WTC11 (cell line): ENCODE results near the gene KCNK4. TPM values are rescaled to one million over a fixed set of nuclear protein-coding genes. Genes with fewer than 3 reads are reported as not detected.

ENCODE experiments used
- CBFB ChIP-seq: sonication (generic); formaldehyde crosslinking; IDR thresholded peaks from 2 replicates; pipeline ENCODE4 v1.8.1; 2022; ENCODE audit warnings: mild to moderate bottlenecking, low read depth, missing genetic modification reagents
- CREB1 ChIP-seq: sonication (generic); formaldehyde crosslinking; IDR thresholded peaks from 2 replicates; pipeline ENCODE4 v1.8.0; 2023; ENCODE audit warnings: mild to moderate bottlenecking, missing genetic modification reagents
- CREM ChIP-seq: sonication (generic); formaldehyde crosslinking; IDR thresholded peaks from 2 replicates; pipeline ENCODE4 v1.8.1; 2022; ENCODE audit warnings: mild to moderate bottlenecking, missing genetic modification reagents, moderate library complexity
- E2F1 ChIP-seq: sonication (generic); formaldehyde crosslinking; IDR thresholded peaks from 2 replicates; pipeline ENCODE4 v1.8.0; 2022; ENCODE audit warnings: mild to moderate bottlenecking, missing genetic modification reagents
- E2F5 ChIP-seq: sonication (generic); formaldehyde crosslinking; IDR thresholded peaks from 2 replicates; pipeline ENCODE4 v1.8.1; 2022; ENCODE audit warnings: mild to moderate bottlenecking, moderate library complexity, missing genetic modification reagents
- ETV6 ChIP-seq: sonication (generic); formaldehyde crosslinking; IDR thresholded peaks from 2 replicates; pipeline ENCODE4 v1.8.1; 2022; ENCODE audit warnings: mild to moderate bottlenecking, missing genetic modification reagents
- FOXP1 ChIP-seq: sonication (generic); formaldehyde crosslinking; IDR thresholded peaks from 2 replicates; pipeline ENCODE4 v1.8.0; 2022; ENCODE audit warnings: missing genetic modification reagents, mild to moderate bottlenecking, moderate library complexity, borderline replicate concordance
- FOXP4 ChIP-seq: sonication (generic); formaldehyde crosslinking; IDR thresholded peaks from 2 replicates; pipeline ENCODE4 v1.8.0; 2022; ENCODE audit warnings: mild to moderate bottlenecking, missing genetic modification reagents
- GTF2I ChIP-seq: fragments of 250-450 bp; sonication (Bioruptor Pico); conservative IDR thresholded peaks from 2 replicates; pipeline ENCODE4 v1.4.0; 2021; ENCODE audit warnings: mild to moderate bottlenecking
- IRF2 ChIP-seq: sonication (generic); formaldehyde crosslinking; IDR thresholded peaks from 2 replicates; pipeline ENCODE4 v1.8.0; 2022; ENCODE audit warnings: low read depth, missing genetic modification reagents, borderline replicate concordance
- JAZF1 ChIP-seq: fragments of 250-450 bp; sonication (Bioruptor Pico); IDR thresholded peaks from 2 replicates; pipeline ENCODE4 v1.9.0; 2021; ENCODE audit warnings: moderate library complexity, mild to moderate bottlenecking, inconsistent platforms
- KAT7 ChIP-seq: sonication (generic); formaldehyde crosslinking; IDR thresholded peaks from 2 replicates; pipeline ENCODE4 v1.8.1; 2023; ENCODE audit warnings: missing genetic modification reagents, mild to moderate bottlenecking, borderline replicate concordance
- MLX ChIP-seq: sonication (generic); formaldehyde crosslinking; IDR thresholded peaks from 2 replicates; pipeline ENCODE4 v1.8.1; 2023; ENCODE audit warnings: mild to moderate bottlenecking, missing genetic modification reagents, moderate library complexity
- MXD4 ChIP-seq: fragments of 250-450 bp; sonication (Bioruptor Pico); IDR thresholded peaks from 2 replicates; pipeline ENCODE4 v1.8.0; 2021; ENCODE audit warnings: mild to moderate bottlenecking, moderate library complexity, borderline replicate concordance
- NFYB ChIP-seq: sonication (generic); formaldehyde crosslinking; conservative IDR thresholded peaks from 2 replicates; pipeline ENCODE4 v1.8.0; 2022; ENCODE audit warnings: low read depth, missing genetic modification reagents
- NR1H2 ChIP-seq: sonication (generic); formaldehyde crosslinking; IDR thresholded peaks from 2 replicates; pipeline ENCODE4 v1.9.0; 2021; ENCODE audit warnings: mild to moderate bottlenecking, moderate library complexity, missing genetic modification reagents
- NR2C2 ChIP-seq: sonication (generic); formaldehyde crosslinking; IDR thresholded peaks from 2 replicates; pipeline ENCODE4 v1.8.0; 2022; ENCODE audit warnings: mild to moderate bottlenecking, missing genetic modification reagents
- RORB ChIP-seq: fragments of 250-450 bp; sonication (Bioruptor Pico); IDR thresholded peaks from 2 replicates; pipeline ENCODE4 v1.9.0; 2021; ENCODE audit warnings: mild to moderate bottlenecking
- SMAD3 ChIP-seq: sonication (generic); formaldehyde crosslinking; IDR thresholded peaks from 2 replicates; pipeline ENCODE4 v1.8.0; 2022; ENCODE audit warnings: missing genetic modification reagents, mild to moderate bottlenecking, borderline replicate concordance
- TCF7 ChIP-seq: sonication (generic); formaldehyde crosslinking; IDR thresholded peaks from 2 replicates; pipeline ENCODE4 v1.8.0; 2022; ENCODE audit warnings: mild to moderate bottlenecking, low read depth, missing genetic modification reagents, moderate library complexity
- TEAD1 ChIP-seq: sonication (generic); formaldehyde crosslinking; IDR thresholded peaks from 2 replicates; pipeline ENCODE4 v1.8.0; 2022; ENCODE audit warnings: mild to moderate bottlenecking, missing genetic modification reagents
- TEAD4 ChIP-seq: sonication (generic); formaldehyde crosslinking; IDR thresholded peaks from 2 replicates; pipeline ENCODE4 v1.8.0; 2022; ENCODE audit warnings: mild to moderate bottlenecking, missing genetic modification reagents
- TP53 ChIP-seq: sonication (generic); formaldehyde crosslinking; IDR thresholded peaks from 2 replicates; pipeline ENCODE4 v1.8.1; 2023; ENCODE audit warnings: mild to moderate bottlenecking, missing genetic modification reagents
- USF1 ChIP-seq: sonication (generic); formaldehyde crosslinking; IDR thresholded peaks from 2 replicates; pipeline ENCODE4 v1.8.0; 2022; ENCODE audit warnings: mild to moderate bottlenecking, missing genetic modification reagents
- ZMAT4 ChIP-seq: fragments of 250-450 bp; sonication (Bioruptor Pico); IDR thresholded peaks from 2 replicates; pipeline ENCODE4 v1.9.0; 2021; ENCODE audit warnings: mild to moderate bottlenecking
- ZNF219 ChIP-seq: sonication (generic); formaldehyde crosslinking; IDR thresholded peaks from 2 replicates; pipeline ENCODE4 v1.8.0; 2023; ENCODE audit warnings: missing genetic modification reagents, mild to moderate bottlenecking, borderline replicate concordance
- ZNF423 ChIP-seq: fragments of 250-450 bp; sonication (Bioruptor Pico); IDR thresholded peaks from 2 replicates; pipeline ENCODE4 v2.1.2; 2022; ENCODE audit warnings: mild to moderate bottlenecking, moderate library complexity
- ZNF425 ChIP-seq: fragments of 250-450 bp; sonication (Bioruptor Pico); conservative IDR thresholded peaks from 2 replicates; pipeline ENCODE4 v1.9.0; 2021; ENCODE audit warnings: mild to moderate bottlenecking
- total RNA-seq: library from RNA; stranded (reverse); gene quantifications from 3 replicates; pipeline ENCODE4 v1.2.3, GENCODE V29; 2021
- TF ChIP-seq, protein P1 (sequence below): fragments of 250-450 bp; sonication (Bioruptor Pico); IDR thresholded peaks from 2 replicates; pipeline ENCODE4 v1.9.0; 2021; ENCODE audit warnings: moderate library complexity, mild to moderate bottlenecking, inconsistent platforms, borderline replicate concordance

The KCNK4 gene
- total RNA-seq, 1 experiment from 2014 or later: 0.74 TPM

GRCh38 chr11:64241491-64242374, 49.4 kb upstream of the KCNK4 start (continued):
- TF ChIP-seq ZMAT4 (CRISPR knock-in tag): peak; percentile 58; the same call in 1 of the 2 replicates
- TF ChIP-seq IRF2 (CRISPR knock-in tag): no peak
- TF ChIP-seq KAT7 (CRISPR knock-in tag): peak; percentile 68; the same call in 1 of the 2 replicates
- TF ChIP-seq CREM: 0 out of 2 replicates have a peak, but pooled peaks have one; percentile 20
- TF ChIP-seq RORB (CRISPR knock-in tag): no peak
- no peak for TF ChIP-seq NR1H2 (CRISPR knock-in tag)
- TF ChIP-seq GTF2I: no peak
- no peak for TF ChIP-seq ZNF425 (CRISPR knock-in tag)
- no peak for TF ChIP-seq MLX
- TF ChIP-seq JAZF1 (CRISPR knock-in tag): no peak
- peak; percentile 60; the same call in 1 of the 2 replicates for TF ChIP-seq ZNF423 (CRISPR knock-in tag)
- no peak; the same call in 1 of the 2 replicates for TF ChIP-seq FOXP1
- TF ChIP-seq ZNF219: no peak
- TF ChIP-seq CREB1 (CRISPR knock-in tag): no peak
- no peak for TF ChIP-seq MXD4 (CRISPR knock-in tag)
- TF ChIP-seq ETV6 (CRISPR knock-in tag): no peak
- no peak for TF ChIP-seq E2F1 (CRISPR knock-in tag)
- TF ChIP-seq TP53: no peak
- no peak for TF ChIP-seq NR2C2 (CRISPR knock-in tag)
- TF ChIP-seq TEAD1: no peak
- no peak for TF ChIP-seq SMAD3 (CRISPR knock-in tag)
- TF ChIP-seq TEAD4 (CRISPR knock-in tag): no peak
- TF ChIP-seq E2F5 (CRISPR knock-in tag): peak; percentile 33; the same call in 1 of the 2 replicates
- TF ChIP-seq, protein P1, sequence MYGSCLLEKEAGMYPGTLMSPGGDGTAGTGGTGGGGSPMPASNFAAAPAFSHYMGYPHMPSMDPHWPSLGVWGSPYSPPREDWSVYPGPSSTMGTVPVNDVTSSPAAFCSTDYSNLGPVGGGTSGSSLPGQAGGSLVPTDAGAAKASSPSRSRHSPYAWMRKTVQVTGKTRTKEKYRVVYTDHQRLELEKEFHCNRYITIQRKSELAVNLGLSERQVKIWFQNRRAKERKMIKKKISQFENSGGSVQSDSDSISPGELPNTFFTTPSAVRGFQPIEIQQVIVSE (CRISPR knock-in tag): no peak
- no peak for TF ChIP-seq NFYB (CRISPR knock-in tag)
- TF ChIP-seq CBFB (CRISPR knock-in tag): no peak
- no peak for TF ChIP-seq USF1 (CRISPR knock-in tag)
- no peak; the same call in 1 of the 2 replicates for TF ChIP-seq FOXP4
- TF ChIP-seq TCF7 (CRISPR knock-in tag): no peak
